GM21529 (cell line): ENCODE measurements around the gene C6orf132.

Experiments
- ATAC-seq: cut with Tn5 transposase; IDR thresholded peaks from one replicate; pipeline ENCODE4 v1.9.1; 2021; ENCODE audit not compliant: unreplicated experiment

Gene C6orf132

DNA sequence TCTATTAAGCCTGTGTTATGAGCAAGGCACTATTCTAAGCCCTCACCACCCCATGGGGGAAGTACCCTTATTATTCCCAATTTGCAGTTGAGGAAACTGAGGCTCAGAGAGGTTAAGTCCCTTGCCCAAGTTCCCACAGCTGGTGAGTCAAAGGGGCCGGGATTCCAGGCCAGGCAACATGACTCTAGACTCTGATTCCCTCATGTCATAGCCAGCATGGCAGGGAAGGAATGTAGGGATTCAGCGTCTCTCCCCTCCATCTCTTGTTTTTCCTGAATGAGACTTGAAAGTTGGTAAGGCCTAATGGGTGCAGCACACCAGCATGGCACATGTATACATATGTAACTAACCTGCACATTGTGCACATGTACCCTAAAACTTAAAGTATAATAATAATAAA, 6.7 kb downstream of the C6orf132 start:
- ATAC-seq, result no peak

DNA sequence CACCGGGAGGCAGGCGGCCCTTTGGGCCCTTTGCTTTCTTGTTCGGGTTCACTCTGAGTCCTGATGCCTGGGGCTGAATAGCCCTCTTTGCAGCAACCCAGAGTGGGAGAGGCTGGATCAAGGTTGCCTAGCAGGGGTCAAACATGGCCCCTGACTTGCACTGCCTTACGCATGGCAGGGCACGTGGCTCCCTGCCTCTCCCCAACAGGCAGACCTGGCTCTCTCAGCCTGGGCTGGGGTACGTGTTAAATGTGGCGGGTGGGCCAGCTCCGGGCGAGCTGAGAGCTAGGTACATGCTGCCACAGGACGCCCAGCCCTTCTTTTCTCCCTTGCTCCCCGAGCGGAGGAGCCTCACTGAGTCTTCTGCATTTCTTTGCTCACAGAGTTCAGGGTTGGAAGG, 7.3 kb downstream of the C6orf132 start:
- no peak for ATAC-seq

DNA sequence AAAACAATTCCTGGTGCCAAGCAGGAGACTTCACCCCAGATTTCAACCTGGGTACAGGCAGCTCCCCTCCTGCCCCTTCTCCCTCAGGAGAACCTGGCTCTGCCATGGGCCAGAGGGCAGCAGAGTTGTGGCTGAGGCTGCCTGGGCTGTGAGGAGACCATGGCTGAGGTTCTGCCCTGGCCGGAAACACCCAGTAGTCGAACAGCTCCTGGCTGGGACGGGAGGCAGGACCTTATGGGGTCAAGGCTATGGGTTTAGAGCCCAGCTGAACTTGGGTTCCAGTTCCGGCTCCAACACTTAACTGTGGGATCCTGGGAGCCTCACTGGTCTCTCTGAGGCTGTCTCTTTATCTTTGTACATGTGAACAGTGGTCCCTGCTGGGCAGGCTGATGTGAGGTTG, 8.5 kb downstream of the C6orf132 start:
- ATAC-seq, result no peak

DNA sequence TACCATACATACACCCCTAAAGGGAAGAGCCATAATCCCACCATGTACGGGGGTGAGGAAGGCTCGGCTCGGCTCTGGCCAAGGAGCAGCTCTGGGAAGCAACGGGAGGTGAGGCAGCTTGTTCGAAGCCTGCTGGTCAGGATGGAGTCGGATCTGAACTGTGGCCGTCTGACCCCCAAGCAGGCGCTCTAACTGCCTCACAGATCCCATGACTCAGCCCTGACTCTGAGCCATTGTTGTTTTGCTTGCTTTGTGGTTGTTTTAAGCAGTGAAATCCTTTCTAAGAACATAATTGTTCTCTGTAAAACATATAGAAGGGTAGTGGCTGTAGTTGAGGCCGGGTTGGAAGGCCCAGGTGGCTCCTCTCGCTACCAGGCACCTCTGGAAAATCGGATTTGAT, 10.9 kb downstream of the C6orf132 start:
- ATAC-seq, result no peak

DNA sequence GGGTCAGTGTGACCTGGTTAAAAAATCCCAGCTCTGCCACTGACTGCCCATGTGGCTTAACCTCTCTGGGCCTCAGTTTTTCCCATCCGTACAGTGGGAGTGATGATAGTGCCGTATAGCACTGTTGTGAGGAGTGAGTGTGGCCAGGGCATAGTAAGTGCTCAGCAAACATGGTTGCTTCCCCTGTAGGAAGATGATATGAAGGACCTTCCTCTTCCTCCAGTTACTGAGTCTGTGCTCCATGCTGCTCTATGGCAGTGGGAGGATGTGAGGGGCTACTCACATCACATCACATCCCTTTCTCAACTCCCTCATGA, 13.1 kb downstream of the C6orf132 start:
- no peak for ATAC-seq

DNA sequence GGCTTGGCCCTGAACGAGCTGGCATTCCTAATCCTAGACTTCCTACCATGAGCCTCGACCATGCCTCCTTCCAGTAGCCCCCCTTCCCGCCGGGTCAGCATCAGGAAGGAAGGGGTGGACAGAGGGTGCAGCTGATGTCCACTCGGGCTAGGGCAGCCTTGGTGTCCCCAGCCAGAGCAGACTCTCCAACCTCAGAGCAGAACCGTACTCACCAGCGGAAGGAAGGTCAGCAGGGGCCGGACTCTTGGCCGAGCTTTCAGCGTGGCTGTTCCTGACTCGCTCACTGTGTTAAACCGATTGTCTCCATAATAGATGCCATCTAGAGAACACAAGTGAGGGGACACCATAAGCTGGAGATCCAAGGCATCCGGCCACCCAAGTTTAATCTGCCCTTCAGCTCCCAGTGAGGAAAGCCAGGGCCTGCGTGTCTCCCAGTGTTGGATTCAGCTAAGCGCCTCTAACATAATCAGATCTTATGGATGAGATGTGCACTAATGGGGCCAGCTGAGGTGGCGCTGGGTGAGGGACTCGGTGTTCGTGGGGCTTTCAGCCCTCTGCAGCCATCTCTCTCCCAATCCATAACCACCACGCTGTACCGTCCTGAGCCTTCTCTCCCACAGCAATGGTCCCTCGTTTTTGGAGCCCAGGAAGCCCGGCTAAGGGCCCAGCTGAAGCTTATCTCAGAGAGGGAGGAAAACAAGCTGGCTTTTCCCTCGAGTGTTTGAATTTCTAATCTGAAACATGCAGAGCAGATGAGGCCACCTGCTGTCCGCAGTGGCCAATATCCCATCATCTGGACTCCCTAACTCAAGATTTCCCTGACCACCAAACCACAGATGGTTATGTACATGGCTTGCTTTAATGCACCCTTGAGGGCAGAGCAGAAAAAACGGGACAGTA, 13.7 kb downstream of the C6orf132 start:
- no peak for ATAC-seq

DNA sequence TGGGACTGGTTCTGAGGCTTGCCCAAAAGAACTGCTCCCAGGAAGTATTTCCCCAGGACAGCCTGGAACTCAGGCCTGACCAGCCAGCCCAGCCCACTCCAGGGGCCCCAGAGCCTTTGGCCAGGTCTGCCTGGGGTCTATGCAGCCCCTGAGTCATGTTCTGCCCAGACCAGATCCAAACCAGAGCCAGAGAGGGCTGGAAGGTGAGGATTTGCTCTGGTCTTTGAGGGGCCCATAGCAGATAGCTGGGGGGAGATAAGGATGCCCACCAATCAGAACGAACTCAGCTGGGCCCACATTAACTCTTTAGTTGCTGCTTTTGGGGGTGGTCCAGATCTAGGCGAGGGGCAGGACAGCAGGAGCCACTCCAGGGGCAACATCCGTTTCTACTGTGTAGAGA, 16.8 kb downstream of the C6orf132 start:
- no peak for ATAC-seq

DNA sequence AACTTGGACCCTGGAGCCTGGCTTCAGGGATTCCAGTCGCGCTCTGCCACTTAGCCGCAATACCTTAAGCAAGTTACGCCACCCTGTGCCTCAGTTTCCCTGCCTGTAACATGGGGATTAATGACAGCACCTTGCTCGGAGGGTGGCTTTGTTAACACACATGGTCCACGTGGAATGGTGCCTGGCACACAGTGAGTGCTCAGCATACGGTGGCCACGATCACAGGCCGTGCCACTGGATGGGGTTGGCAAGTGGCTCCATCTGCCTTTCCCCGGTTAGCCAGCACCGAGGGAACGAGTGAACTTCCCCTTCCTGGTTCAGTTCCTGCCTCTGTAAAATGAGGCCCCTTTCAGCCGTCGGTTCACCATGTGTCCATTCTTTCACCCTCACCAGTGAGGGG, 17.2 kb downstream of the C6orf132 start:
- ATAC-seq, result no peak

DNA sequence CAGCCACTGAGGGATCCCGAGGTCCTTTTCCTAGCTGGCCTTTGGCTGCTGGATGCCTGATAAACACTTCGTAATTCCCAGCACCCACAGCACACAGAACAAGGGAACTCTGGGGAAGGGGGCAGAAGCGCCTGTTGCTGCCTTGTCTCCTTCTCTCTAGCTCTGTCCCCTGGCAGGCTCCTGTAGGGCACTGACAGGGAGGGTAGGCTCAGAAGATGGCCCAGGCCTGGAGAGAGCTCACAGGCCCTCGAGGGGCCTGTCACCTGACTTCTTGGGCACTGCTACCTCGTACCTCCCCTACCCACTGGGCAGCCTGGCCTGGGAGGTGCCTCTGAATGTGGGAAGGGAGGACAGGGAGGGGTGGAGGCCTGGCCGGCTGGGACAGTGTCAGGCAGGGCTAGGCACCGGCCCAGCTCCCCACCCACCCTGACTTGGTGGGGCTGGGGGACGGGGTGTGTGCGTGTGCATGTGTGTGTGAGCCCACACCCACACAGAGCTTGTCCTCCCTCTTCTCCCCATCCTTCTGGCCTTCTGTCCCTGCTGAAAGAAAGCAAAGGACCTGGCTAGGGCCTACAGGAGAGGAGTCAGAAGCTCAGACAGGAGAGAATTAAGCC, 18.1 kb downstream of the C6orf132 start:
- ATAC-seq, result no peak

DNA sequence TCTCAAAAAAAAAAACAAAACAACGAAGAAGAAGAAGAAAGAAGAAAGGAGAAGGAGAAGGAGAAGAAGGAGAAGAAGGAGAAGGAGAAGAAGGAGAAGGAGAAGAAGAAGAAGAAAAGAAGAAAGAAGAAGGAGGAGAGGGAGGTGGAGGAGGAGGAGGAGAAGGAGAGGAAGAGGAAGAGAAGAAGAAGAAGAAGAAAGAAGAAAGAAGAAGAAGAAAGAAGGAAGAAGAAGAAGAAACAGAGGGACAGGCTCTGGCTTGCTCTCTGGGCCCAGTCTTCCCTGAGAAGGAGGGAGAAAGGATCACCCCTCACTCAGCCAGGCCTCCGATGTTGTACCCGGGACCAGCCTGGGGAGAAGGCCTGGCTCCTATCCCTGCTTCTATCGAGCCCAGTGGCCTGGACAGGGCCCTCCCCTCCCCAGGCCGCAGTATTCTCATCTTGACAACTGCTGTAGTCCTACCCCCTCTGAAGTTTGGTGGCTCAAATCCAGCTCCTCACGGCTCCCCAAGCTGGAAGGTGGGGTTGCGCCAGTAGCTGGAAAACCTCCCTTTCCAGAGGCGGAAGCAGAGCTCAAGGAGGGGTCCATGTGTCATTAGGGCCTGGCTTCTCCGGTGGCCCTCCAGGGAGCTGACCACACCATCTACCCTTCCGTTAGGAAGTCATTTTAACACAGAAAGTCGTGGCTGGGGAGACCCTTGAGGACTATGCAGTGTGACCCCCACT, 18.9 kb downstream of the C6orf132 start:
- no peak for ATAC-seq

DNA sequence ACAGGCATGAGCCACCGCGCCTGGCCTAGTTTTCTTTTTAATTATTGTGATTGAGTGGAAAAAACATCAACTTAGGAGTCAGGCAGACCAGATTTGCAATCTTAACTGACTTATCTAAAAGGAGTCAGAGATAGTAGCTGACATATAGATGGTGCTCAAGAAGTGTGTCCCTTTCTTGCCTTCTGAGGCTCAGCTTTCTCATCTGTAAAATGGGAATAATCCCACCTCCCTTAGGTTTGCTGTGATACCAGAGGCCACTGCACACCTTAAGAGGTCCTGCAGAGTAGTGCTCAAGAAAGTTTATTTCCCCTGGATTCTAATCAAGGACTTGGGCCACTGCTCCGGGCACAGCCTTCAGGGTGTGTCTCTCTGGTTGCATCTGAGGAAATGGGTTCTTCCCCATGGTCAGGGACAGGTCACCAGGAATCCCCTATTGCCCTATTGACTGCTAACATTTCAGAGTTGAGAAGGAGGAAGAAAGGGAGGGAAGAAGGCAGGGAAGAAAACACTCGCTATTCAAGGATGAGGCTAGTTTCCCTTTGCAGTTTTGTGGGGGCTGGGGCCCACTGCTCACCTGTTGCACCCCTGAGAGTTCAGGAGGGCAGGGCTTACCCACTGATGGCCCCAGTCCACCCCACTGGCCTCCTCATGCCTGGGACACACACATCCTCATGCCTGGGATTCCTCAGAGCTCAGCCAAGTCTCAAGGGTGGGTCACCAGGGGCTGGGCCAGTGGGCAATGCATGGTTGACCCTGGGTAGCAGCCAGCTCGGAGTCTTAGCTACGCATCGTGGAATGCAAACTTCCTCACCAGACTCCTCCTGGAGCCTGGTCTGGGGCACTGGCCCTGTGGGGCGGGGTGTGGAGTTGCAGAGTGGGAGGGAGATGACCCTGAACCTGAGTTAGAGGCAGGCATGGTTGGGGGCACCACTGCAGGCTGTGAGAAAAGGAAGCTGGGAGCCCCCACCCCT, 21.2 kb downstream of the C6orf132 start:
- no peak for ATAC-seq

DNA sequence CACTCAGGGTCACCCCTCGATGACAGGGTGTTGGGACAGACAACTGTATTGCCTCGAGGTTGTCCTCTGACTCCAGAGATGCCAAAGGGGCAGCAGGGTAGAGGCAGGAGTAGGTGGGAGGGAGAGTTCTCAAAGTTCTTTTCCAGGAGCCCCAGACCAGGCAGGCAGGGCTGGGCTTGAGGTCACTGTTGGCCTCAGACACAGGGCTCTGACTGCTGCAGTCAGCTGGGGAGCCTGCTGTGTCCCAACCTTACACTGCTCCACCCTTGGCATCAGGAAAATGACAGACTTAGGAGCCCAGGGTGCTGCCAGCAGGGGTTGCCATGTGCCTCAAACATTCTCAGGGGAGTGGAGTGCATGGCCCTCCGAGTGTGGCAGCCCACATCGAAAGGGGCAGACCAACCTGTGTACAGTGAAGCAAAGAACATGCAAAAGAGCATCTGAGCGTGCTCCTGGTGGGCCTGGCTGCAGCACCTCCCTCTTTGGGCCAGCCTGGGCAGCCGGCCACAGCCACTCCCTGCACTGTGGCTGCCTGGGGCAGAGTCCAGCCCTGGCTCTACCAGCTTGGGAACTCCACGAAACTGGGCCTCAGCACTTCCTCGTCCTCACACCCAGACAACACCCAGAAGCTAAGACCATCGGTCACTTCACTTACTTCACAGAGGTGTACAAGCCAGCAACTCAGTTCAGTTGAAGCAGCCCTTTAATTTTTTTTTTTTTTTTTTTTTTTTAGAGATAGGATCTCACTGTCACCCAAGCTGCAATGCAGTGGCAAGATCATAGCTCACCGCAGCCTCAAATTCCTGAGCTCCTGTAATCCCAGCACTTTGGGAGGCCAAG, 24.0 kb downstream of the C6orf132 start:
- ATAC-seq, result no peak

DNA sequence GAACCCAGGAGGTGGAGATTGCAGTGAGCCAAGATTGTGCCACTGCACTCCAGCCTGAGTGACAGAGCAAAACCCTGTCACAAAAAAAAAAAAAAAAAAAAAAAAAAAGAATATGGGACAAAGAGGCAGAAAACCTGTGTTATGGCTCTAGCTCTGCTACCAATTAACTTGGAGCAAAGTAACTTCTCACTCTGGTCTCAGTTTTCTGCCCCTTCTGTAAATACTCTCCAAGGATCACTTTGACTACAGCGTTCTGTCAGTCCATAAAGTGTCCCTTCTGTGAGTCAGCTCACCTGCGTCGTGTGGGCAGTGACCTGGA, 24.6 kb downstream of the C6orf132 start:
- no peak for ATAC-seq

DNA sequence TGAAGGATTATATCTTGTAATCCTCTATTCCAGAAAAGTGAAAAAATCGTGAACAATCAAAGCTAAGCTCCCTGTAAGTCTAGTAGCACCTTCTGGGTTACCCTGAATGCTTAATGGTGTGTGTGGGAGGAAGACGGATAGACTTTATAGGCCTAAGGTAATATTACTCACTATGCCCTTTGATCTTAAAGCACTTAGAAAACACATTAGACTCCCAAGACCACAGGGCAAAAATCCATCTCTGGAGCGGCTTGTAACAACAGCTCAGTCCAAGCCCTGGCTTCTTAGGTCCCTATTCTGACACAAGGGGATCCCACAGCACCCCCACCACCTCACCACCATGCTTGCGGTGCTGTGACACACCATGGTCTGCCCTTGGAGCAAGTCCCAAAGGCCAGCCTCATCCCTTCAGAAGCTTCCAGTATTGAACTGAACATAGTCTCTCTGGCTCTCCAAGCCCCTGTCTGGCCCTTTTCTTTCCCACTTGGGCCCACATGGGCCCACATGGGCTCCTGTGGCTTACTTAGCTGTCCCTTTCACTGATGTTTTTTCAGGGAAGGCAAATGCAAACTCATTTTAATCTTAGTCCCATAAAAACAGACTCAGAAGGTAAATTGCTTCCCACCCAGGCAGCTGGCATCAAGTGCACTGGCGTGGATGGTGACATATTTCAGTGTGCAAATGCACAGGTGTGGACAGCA, 28.3 kb downstream of the C6orf132 start:
- ATAC-seq, result no peak

DNA sequence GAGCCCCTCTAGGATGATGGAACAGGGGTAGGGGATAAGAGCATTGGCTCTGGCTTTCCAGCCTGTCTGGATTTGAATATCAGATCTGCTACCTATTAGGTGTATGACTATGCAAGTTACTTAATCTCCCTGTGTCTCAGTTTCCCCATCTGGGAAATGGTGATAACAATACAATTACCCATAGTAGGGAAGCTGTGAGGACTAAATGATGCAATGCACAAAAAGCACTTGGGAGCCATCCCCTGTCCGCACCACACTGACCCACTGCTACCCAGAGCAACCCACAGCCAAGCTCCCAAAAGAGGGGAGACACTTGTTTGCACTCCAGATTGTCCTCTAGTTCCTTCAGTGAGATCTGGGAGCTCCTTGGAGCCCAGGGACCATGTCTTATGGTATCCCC, 30.1 kb downstream of the C6orf132 start:
- ATAC-seq, result no peak

DNA sequence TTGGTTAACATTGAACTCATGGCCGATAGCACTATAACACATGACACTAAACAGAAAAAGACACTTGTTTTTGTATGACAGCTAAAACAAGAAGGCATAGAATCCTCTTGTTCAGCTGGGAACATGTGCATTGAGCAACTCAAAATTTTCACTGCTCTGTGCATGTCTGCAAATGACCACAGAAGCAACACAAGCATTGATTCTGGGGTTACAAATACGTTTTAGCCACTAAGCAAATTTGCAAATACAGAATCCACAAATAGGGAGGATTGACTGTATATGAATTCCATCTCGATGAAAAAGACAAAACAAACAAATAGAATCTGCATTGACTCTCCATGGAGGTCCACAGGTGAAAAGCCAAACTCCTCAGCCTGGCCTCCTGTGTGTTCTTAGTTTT, 31.7 kb downstream of the C6orf132 start:
- ATAC-seq, result no peak

DNA sequence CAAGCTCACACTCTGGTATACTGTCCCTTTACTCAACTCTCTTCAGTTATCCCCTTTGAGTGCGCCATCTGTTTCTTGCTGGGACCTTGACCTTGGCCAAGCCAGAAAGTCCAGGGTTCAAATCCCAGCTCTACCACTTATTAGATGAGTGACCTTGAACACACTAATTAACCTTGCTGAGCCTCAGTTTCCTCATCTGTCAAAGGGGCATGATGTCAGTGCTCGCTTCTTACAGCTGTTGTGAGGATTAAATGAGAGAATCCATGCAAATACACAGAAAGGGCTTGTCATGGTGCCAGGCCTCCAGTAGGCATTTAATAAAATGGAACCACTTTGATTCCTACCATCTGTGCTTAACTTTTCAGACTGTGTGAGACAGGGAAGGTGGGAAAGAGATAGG, 34.3 kb downstream of the C6orf132 start:
- no peak for ATAC-seq

DNA sequence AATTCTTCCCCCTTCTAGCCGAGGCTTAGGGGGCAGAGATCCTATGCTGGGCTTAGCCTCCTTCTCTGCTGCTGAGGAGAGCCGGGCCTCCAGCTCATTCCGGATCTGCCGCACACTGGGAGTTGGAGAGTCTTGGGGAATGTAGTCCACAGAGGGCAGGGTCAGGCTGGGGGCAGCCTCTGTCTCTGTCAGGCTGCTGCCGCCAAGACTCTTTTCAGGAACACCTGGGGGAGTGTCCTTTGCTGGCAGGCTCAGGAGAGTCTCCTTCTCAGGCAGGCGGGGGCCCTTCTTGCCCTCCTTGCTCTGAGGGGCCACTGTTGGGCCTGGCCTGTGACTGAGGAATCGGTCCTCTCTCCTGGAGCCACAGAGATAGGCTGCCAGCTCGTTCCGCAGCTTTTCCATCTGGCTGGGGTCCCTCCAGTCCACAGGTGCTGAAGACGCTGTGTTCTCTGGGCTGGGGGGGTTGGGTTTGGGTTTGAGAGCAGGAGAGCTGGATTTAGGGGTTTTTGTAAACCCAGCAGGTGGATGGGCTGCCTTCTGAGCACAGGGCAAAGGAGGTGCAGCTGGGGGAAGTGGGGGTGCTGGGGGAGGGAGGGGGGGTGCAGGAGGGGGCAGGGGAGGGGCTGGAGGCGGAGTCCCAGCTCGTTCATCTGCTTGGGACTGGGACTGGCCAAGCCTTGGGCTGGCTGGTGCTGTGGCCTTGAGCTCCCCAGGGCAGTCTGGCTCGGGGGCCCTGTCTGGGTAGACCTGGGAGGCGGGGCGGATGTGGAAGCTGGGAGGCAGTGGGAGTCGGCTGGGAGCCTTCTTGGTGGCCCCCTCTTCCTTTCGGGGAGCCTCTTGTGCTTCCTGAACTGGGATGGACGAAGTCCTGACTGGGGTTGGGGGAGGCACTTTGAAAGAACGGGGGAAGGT, 36.1 kb downstream of the C6orf132 start:
- ATAC-seq, result no peak

DNA sequence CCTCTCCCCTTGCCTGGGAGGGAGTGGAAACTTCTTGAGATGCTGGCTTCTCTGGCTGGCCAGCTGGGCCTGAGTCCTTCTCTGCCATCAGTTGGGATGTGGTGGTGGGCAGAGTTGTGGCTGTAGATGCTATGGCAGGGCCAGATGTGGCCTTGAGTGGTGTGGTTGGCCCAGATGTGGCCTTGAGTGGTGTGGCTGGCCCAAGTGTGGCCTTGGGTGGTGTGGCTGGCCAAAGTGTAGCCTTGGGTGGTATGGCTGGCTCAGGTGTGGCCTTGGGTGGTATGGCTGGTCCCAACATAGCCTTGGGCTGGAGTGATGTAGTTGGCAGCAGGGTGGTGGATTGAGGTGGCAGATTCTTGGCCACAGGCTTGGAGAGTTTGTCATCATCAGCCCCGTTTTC, 36.7 kb downstream of the C6orf132 start:
- ATAC-seq, result no peak
